ENCODE results near the gene RGS10. TPM values are rescaled to one million over a fixed set of nuclear protein-coding genes. Genes with fewer than 3 reads are reported as not detected.

RGS10 gene
- total RNA-seq, 2 donors from 2014 or later = 4.3 to 7.5 TPM

DNA sequence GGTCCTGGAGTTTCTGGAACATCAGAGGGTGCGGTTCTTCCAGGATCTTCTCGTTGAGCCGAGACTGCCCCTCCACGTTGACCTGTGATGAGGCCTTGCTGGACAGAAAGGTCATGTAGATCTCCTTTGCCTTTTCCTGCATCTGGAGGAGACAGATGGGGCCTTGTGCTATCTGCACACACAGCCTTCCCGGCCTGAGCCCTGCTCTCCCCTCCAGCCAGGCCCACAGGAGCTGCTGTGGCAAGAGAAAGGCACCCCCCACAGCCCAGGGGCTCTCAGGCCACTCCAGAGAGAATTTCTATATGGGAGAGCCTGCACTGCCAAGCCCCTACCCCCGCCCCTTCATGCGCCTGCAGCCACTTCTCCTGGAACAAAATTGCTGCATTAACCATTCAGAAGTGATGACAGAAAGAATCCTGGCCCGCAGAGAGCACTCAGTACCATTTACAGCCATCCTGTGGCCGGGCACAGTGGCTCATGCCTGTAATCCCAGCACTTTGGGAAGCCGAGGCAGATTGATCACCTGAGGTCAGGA is 26.9 kb downstream of the RGS10 start:
- peaks cover 4% of the 10 kb centered on the region for H3K4me1 Mint-ChIP-seq
- no peaks in the 10 kb centered on the region for H3K9me3 Mint-ChIP-seq
- no peak overlapping the region for H3K4me3 Mint-ChIP-seq
- no peaks in the 10 kb centered on the region for H3K27me3 Mint-ChIP-seq (ENCODE audit: insufficient read depth)
- H3K4me3 ChIP-seq (ENCODE audit: low read length) = no peak overlapping the region
- no peak overlapping the region for H3K9ac ChIP-seq (ENCODE audit: extremely low read depth, low read length, poor library complexity, severe bottlenecking)
- DNase-seq = peak; percentile 36
- no peaks in the 10 kb centered on the region for H3K4me1 ChIP-seq (ENCODE audit: control insufficient read depth, insufficient read depth, low read length)
- H3K36me3 Mint-ChIP-seq (ENCODE audit: low read depth) = no peaks in the 10 kb centered on the region
- no peak overlapping the region for H3K27ac ChIP-seq (ENCODE audit: low read depth, low read length)
- no peaks in the 10 kb centered on the region for H3K9me3 ChIP-seq (ENCODE audit: control insufficient read depth, low read length)
- no peaks in the 10 kb centered on the region for H3K27me3 ChIP-seq (ENCODE audit: control insufficient read depth, insufficient read depth, low read length, poor library complexity, severe bottlenecking)
- H3K36me3 ChIP-seq (ENCODE audit: control insufficient read depth, insufficient read depth, low read length) = no peaks in the 10 kb centered on the region
- TF ChIP-seq, protein P1, sequence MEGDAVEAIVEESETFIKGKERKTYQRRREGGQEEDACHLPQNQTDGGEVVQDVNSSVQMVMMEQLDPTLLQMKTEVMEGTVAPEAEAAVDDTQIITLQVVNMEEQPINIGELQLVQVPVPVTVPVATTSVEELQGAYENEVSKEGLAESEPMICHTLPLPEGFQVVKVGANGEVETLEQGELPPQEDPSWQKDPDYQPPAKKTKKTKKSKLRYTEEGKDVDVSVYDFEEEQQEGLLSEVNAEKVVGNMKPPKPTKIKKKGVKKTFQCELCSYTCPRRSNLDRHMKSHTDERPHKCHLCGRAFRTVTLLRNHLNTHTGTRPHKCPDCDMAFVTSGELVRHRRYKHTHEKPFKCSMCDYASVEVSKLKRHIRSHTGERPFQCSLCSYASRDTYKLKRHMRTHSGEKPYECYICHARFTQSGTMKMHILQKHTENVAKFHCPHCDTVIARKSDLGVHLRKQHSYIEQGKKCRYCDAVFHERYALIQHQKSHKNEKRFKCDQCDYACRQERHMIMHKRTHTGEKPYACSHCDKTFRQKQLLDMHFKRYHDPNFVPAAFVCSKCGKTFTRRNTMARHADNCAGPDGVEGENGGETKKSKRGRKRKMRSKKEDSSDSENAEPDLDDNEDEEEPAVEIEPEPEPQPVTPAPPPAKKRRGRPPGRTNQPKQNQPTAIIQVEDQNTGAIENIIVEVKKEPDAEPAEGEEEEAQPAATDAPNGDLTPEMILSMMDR (conservative IDR thresholded peaks at IDR 0.05) = no peak
- 86 to 92% methylated on average over 10 of the region's 10 CpGs for WGBS, 2 experiments (ENCODE audit: insufficient coverage in 1 of 2, insufficient read length in 1 of 2)
- no peak overlapping the region for H3K27ac Mint-ChIP-seq

DNA sequence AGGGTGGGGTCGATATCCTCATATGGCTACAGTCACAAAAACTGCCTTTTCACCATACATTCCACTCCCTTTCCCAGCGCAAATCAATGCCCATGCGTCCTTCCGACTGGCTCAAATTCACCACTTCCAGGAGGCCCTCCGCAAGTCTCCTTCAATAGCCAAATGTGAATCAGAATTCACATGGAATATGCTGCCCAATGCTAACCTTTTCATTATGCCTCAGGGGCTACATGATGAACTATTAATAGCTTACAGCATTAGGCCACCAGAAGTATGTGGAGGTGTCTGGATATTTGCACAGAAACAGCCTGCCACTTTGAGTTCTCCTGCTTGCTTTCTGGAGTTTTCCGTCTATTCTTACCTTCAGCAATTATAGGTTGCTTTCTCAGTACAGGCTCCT is 27.7 kb downstream of the RGS10 start:
- Histone ChIP-seq H3K36me3 (ENCODE audit: control insufficient read depth, insufficient read depth, low read length) (no peaks in the 10 kb centered on the region), H3K27me3 (ENCODE audit: control insufficient read depth, insufficient read depth, low read length, poor library complexity, severe bottlenecking) (no peaks in the 10 kb centered on the region), H3K9ac (ENCODE audit: extremely low read depth, low read length, poor library complexity, severe bottlenecking) (no peak overlapping the region), H3K27ac (ENCODE audit: low read depth, low read length) (no peak overlapping the region), H3K9me3 (ENCODE audit: control insufficient read depth, low read length) (no peaks in the 10 kb centered on the region), H3K4me3 (ENCODE audit: low read length) (no peak overlapping the region), H3K4me1 (ENCODE audit: control insufficient read depth, insufficient read depth, low read length) (no peaks in the 10 kb centered on the region)
- H3K27ac Mint-ChIP-seq = no peak overlapping the region
- H3K27me3 Mint-ChIP-seq (ENCODE audit: insufficient read depth) = no peaks in the 10 kb centered on the region
- no peak overlapping the region for H3K4me3 Mint-ChIP-seq
- H3K36me3 Mint-ChIP-seq (ENCODE audit: low read depth) = no peaks in the 10 kb centered on the region
- no peak for DNase-seq
- WGBS, 2 experiments (ENCODE audit: insufficient coverage in 1 of 2, insufficient read length in 1 of 2) = 95 to 98% methylated on average over 4 to 6 of the region's 6 CpGs
- no peaks in the 10 kb centered on the region for H3K9me3 Mint-ChIP-seq
- H3K4me1 Mint-ChIP-seq = peaks cover 4% of the 10 kb centered on the region
- TF ChIP-seq, protein P1 (conservative IDR thresholded peaks at IDR 0.05) = no peak

DNA sequence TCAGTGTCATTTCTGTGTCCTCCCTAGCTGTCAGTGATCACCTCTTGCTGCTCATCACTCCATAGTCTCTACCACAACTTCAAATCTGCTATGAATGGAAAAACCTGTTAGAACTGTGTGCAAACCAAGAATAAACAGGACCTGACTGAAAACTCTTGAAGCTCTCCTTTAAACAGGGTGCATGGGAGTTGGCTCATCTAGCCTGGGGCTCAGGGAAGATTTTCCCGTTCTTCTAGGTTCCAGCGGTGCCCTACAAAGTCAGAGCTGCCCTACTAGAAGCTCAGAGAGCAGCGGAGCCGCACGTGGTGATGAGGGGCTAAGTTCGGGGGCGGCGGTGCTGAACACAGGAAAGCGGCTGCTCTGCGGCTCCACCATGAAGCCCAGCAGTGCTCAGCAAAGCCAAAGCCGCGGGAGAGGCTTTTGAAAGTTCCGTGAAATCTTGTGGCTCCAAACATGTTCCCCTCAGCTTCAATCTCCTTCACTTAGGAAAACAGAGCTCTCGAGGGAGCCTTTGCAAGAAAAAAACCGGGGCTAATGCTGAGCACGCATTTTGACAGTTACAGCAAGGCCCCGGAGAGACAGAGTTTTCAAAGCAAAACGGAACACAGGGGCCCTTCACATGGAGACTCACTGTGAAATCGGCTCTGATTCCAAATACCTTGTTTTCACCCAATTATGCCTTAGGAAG is 30.5 kb downstream of the RGS10 start:
- TF ChIP-seq, protein P1 (conservative IDR thresholded peaks at IDR 0.05) = no peak
- Mint-ChIP-seq H3K27me3 (ENCODE audit: insufficient read depth) (no peaks in the 10 kb centered on the region), H3K4me1 (peaks cover 4% of the 10 kb centered on the region), H3K36me3 (ENCODE audit: low read depth) (no peaks in the 10 kb centered on the region), H3K9me3 (no peaks in the 10 kb centered on the region), H3K4me3 (no peak overlapping the region), H3K27ac (no peak overlapping the region)
- Histone ChIP-seq H3K9ac (ENCODE audit: extremely low read depth, low read length, poor library complexity, severe bottlenecking) (no peak overlapping the region), H3K4me1 (ENCODE audit: control insufficient read depth, insufficient read depth, low read length) (no peaks in the 10 kb centered on the region), H3K27me3 (ENCODE audit: control insufficient read depth, insufficient read depth, low read length, poor library complexity, severe bottlenecking) (no peaks in the 10 kb centered on the region), H3K36me3 (ENCODE audit: control insufficient read depth, insufficient read depth, low read length) (no peaks in the 10 kb centered on the region), H3K27ac (ENCODE audit: low read depth, low read length) (no peak overlapping the region), H3K4me3 (ENCODE audit: low read length) (no peak overlapping the region), H3K9me3 (ENCODE audit: control insufficient read depth, low read length) (no peaks in the 10 kb centered on the region)
- 85 to 88% methylated on average over 18 to 19 of the region's 19 CpGs for WGBS, 2 experiments (ENCODE audit: insufficient coverage in 1 of 2, insufficient read length in 1 of 2)
- DNase-seq = no peak

Measured in endodermal cell (in vitro differentiated cells).